HG02642 (cell line): Measurements from ENCODE around the gene MLH1.

Experiments used
- ATAC-seq: cut with Tn5 transposase; IDR thresholded peaks from one replicate; pipeline ENCODE4 v1.9.1; 2021; ENCODE audit warnings: mild to moderate bottlenecking; ENCODE audit not compliant: unreplicated experiment, poor library complexity

Gene MLH1

GRCh38 chr3:37075955-37076354, 82.6 kb downstream of the MLH1 start:
- no peak for ATAC-seq

DNA sequence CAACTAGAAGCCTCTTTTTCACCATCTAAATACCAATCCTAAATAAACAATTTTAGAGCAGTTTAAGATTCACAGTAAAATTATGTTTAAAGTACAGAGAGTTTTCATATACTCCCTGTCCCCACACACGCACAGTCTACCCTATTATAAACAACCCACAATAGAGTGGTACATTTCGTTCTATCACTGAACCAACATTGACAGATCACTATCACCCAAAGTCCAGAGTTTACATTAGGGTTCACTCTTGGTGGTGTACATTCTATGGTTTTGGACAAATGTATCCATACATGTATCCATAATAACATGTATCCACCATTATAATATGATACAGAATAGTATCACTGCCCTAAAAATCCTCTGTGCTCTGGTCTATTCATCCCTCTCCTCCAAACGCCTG, 89.0 kb downstream of the MLH1 start:
- ATAC-seq: no peak

GRCh38 chr3:37086918-37087317, 93.6 kb downstream of the MLH1 start:
- no peak for ATAC-seq

DNA sequence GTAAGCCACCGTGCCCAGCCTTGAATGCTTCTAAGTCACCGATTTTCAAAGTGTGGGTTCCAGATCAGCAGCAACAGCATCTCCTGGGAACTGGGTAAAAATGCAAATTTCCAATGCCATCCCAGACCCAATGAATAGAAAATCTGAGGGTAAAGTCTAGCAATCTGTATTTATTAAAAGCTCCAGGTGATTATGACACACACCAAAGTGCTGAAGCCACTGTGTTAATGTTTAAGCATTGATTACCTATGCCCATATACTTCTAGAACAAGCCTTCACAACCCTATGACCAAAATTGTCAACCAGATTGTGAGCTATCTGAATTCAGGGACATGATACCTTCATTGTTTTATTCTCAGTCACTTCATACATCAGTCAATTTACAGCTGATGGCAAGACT, 94.6 kb downstream of the MLH1 start:
- no peak for ATAC-seq

DNA sequence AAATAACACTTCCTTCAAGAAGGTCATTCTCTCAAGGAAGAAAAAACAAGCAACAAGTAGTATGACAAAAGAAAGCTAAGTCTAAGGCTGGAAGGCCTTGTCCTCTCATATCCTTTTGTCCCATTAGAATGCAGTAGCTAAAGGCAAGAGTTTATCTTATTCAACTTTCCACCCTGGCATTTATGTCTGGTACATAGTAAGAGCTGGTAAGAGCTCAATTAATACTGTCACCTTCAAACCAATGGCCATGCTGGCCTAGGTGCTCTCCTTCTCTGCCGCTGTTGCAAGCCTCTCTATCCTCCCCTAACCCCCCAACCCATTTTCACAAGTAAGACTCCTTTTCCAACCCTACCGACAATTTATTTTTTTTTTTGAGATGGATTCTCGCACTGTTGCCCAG, 99.2 kb downstream of the MLH1 start:
- no peak for ATAC-seq

- no peak for ATAC-seq
Measured at GRCh38 chr3:37093481-37093880, 100.2 kb downstream of the MLH1 start.

DNA sequence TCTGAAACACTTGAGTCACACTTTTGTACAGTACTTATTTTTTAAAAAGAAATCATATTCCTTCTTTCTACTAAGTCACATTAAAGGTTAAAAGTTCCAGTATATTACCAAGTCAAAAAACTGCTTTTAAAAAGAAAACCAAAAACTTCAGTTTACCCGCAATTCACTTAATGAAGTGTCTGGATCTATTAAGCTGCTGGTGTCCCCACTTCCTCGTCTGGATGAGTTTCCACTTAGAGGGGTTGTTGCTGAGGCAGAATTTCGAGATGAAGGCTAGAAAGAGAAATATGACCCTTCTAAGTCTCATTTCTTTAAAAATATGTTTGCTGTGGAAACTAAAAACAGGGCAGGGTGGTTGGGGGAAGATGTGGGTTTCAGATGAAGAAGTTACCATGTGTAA, 101.3 kb downstream of the MLH1 start:
- no peak for ATAC-seq

GRCh38 chr3:37096288-37096687, 103.0 kb downstream of the MLH1 start:
- no peak for ATAC-seq

DNA sequence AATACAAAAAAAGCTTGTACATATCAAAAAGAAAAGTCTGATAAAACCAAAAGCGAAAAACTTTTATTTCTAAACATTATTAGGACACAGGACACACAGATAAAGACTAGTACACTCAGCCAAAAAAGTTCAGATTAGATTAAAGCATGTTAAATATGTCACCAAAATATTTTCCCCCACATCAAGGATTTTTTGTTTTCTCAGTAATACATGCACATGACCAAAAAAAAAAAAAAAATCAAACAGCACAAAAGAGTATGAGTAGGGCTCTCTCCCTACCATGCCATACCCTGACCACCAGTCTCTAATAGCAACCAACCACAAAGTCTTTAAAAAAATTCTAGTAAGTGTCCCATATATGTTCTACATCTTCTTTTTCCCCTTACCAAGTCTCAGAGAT, 103.7 kb downstream of the MLH1 start:
- ATAC-seq: no peak

DNA sequence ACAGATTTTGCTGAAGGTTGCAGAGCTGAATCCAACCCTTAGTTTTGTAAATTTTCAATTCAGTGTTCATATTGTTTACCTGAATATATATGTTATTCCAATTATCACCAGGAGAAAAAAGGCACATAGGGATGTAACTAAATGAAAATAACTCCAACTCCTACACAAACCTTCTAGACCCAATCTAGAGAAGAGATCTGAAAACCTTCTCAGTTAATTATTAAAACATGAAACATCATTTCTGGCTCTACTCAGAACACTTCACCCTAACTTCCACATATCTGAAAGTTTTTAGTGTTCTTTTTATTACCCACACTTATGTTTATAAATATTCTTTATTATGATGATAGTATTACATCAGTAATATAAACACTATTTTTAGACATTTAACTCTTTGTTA, 104.5 kb downstream of the MLH1 start:
- ATAC-seq: no peak

- no peak for ATAC-seq
Measured at GRCh38 chr3:37098884-37099283, 105.6 kb downstream of the MLH1 start.

- no peak for ATAC-seq
Measured at GRCh38 chr3:37099469-37099868, 106.2 kb downstream of the MLH1 start.

- ATAC-seq: no peak
Measured at GRCh38 chr3:37100411-37100810, 107.1 kb downstream of the MLH1 start.
